Measurements from ENCODE around the gene ATG16L2. TPM values are rescaled to one million over a fixed set of nuclear protein-coding genes. Genes with fewer than 3 reads are reported as not detected.

ATG16L2 gene
- total RNA-seq, 2 donors from 2014 or later: 9.0 to 10.0 TPM

DNA sequence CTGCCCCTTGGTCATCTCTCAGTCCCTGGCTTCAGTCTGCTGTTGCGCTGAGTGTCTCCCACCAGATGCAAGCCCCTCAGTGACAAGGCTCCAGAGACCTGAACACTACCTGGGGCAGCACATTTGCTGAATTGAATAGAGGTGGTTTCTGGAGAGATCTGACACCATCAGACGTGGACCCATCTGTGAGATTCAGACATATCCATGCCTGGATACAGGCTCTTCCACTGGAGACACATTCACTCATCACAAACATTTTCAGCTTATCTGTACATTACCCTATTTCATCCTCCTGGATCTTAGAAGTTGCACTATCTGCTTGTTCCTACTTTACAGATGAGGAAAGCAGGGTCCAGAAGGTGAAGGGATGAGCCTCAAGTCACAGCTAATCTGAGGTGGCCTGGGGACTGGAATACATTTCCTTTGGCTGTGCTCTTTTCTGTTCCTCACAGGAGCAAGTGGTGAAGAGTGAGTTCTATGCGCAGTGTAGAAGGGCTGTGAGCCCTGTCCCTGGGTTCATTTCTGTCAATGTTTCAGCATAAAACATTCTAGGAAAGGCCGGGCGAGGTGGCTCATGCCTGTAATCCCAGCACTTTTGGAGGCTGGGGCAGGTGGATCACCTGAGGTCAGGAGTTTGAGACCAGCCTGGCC is 19.0 kb downstream of the ATG16L2 start:
- H3K4me3 ChIP-seq: no peak overlapping the region
- TF ChIP-seq, protein P1, sequence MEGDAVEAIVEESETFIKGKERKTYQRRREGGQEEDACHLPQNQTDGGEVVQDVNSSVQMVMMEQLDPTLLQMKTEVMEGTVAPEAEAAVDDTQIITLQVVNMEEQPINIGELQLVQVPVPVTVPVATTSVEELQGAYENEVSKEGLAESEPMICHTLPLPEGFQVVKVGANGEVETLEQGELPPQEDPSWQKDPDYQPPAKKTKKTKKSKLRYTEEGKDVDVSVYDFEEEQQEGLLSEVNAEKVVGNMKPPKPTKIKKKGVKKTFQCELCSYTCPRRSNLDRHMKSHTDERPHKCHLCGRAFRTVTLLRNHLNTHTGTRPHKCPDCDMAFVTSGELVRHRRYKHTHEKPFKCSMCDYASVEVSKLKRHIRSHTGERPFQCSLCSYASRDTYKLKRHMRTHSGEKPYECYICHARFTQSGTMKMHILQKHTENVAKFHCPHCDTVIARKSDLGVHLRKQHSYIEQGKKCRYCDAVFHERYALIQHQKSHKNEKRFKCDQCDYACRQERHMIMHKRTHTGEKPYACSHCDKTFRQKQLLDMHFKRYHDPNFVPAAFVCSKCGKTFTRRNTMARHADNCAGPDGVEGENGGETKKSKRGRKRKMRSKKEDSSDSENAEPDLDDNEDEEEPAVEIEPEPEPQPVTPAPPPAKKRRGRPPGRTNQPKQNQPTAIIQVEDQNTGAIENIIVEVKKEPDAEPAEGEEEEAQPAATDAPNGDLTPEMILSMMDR (IDR thresholded peaks at IDR 0.05): no peak
- peak overlapping the region; percentile 87 to 95 for H3K27ac ChIP-seq
- no peak for DNase-seq (ENCODE audit: low spot score)
- no peaks in the 10 kb centered on the region for H3K9me3 ChIP-seq
- H3K36me3 ChIP-seq: peaks cover 18% of the 10 kb centered on the region
- peaks cover 0 to 67% of the 10 kb centered on the region in 2 donors for H3K4me1 ChIP-seq
- H3K27me3 ChIP-seq: no peaks in the 10 kb centered on the region

DNA sequence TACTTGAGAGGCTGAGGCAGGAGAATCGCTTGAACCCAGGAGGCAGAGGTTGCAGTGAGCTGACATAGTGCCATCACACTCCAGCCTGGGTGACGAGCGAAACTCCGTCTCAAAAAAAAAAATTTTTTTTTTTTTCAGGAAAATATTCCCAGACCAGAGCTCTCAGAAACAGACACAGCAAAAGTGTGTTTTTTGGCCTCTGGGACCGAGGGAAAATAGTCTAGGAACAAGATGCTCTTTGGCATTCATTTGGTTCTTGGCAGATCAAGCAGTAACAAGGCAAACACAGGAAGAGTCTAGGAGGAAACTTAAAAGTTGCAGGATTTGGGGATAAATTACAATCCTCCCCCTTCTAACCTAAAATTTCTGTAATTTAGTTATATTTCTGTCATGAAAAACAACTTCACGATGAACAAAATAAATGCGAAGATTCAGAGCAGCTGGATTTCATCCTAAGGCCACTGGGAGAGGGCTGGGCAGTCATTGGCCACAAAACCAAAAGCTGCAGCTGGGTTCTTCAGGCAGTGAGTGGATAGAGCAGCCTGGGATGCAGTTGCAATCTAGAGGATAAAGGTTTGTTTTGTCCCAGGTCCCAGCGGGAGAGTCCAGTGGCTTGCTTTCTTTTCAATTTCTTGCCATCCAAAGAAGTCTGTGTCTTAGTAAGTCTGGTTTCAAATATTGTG is 19.7 kb downstream of the ATG16L2 start:
- TF ChIP-seq, protein P1 (IDR thresholded peaks at IDR 0.05): no peak
- H3K9me3 ChIP-seq: no peaks in the 10 kb centered on the region
- H3K27ac ChIP-seq: peak overlapping the region; percentile 87 to 95
- H3K4me3 ChIP-seq: no peak overlapping the region
- no peaks in the 10 kb centered on the region for H3K27me3 ChIP-seq
- H3K36me3 ChIP-seq: peaks cover 23% of the 10 kb centered on the region
- peak; percentile 64 for DNase-seq (ENCODE audit: low spot score)
- H3K4me1 ChIP-seq: peaks cover 0 to 71% of the 10 kb centered on the region in 2 donors

DNA sequence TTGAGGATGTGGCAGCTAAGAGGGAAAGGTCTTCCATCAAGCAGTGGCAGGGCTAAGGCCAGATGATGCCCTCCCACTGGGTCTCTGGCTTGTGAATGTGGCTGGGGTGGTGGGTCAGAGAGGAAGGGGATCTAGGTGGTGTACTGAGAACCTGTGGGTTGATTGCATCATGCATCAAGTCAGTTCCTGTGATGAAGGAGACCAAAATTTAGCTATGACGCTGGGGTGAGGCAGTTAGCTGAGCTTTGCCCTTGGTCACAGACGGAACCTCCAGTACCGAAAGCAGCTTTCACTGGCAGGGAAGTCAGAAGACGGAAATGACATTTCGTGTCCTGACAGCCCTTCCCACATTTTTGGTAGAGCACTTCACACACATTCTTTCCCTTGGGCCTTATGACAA is 20.7 kb downstream of the ATG16L2 start:
- Histone ChIP-seq H3K4me3 (no peak overlapping the region), H3K4me1 (peaks cover 0 to 71% of the 10 kb centered on the region in 2 donors), H3K27ac (peak overlapping the region; percentile 87 to 95), H3K9me3 (no peaks in the 10 kb centered on the region), H3K36me3 (peaks cover 27% of the 10 kb centered on the region), H3K27me3 (no peaks in the 10 kb centered on the region)
- peak; percentile 82 for DNase-seq (ENCODE audit: low spot score)
- TF ChIP-seq, protein P1 (IDR thresholded peaks at IDR 0.05): no peak

DNA sequence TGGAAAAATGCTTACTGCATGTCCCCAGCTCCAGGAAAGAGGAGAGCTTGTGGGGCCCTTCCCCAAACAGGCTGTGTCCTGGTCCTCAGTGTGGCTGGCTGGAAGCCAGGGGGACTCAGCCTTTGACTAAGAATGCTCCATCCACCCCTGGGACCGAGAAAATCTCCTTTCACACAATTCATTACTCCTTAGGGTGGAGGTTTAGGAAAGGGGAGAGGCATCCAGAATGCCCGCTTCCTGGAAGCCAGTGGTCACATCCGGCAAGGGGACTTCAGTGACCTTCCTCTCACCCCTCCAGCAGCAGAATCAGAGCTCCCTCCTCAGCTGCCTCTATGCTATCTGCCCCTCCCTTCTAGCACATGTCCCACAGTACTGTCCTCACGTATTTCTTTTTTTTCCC is 21.9 kb downstream of the ATG16L2 start:
- peak overlapping the region; percentile 87 to 95 for H3K27ac ChIP-seq
- no peak for DNase-seq (ENCODE audit: low spot score)
- H3K36me3 ChIP-seq: peaks cover 39% of the 10 kb centered on the region
- H3K4me1 ChIP-seq: peaks cover 0 to 69% of the 10 kb centered on the region in 2 donors
- no peaks in the 10 kb centered on the region for H3K27me3 ChIP-seq
- no peaks in the 10 kb centered on the region for H3K9me3 ChIP-seq
- no peak overlapping the region for H3K4me3 ChIP-seq
- TF ChIP-seq, protein P1 (IDR thresholded peaks at IDR 0.05): no peak

DNA sequence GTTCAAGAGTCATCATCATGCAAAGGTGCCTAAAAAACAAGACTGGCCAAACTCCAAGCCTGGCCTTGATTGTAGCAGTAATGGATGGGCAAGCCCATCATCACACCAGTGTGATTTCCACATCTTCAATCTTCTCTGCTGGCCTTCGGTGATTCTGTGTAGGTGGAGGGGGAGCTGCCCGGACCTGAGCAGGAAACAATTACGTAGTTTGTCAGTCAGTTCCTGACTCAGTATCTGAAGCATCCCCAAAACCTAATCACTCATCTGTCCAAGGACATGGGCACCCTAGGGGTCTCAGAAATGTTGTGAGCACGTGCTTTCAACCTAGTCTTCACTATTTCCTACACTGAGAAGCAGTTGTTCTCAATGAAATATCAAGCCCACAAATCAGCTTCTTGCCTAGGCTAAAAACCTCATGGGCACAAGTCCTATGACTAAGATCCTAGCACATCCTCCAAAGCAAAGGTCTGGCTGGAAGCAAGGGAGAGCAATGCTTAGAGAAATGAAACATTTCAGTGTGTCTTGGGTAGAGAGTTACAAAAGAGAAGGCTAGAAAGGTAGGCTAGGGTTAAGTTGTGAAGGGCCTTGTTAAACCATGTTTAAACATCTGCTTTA is 24.6 kb downstream of the ATG16L2 start:
- H3K27ac ChIP-seq: peak overlapping the region; percentile 9 to 39
- peaks cover 0 to 59% of the 10 kb centered on the region in 2 donors for H3K4me1 ChIP-seq
- no peak for DNase-seq (ENCODE audit: low spot score)

More for the DNA sequence above, 24.6 kb downstream of the ATG16L2 start:
- Histone ChIP-seq H3K36me3 (peaks cover 56% of the 10 kb centered on the region), H3K27me3 (no peaks in the 10 kb centered on the region), H3K4me3 (no peak overlapping the region), H3K9me3 (no peaks in the 10 kb centered on the region)
- TF ChIP-seq, protein P1 (IDR thresholded peaks at IDR 0.05): no peak
